ENCODE data around the gene CD79B. TPM values are rescaled to one million over a fixed set of nuclear protein-coding genes. Genes with fewer than 3 reads are reported as not detected.

The CD79B gene
- not detected in 2 replicates for total RNA-seq

GRCh38 chr17:63931981-63932561 lies at the start of gene CD79B:
TSS of gene CD79B (minus strand) at chr17:63932331. CDS start at chr17:63932261, 70 bp downstream.

GRCh38 chr17:63972796-63973195 lies 40.7 kb upstream of the CD79B start, which contains the start of gene SCN4A:
TSS of gene SCN4A (minus strand) at chr17:63972918. CDS start at chr17:63972841, 77 bp downstream.

GRCh38 chr17:63918789-63919305 lies 13.3 kb downstream of the CD79B start, which contains the start of gene GH1:
TSS of gene GH1 (minus strand) at chr17:63918839. CDS start at chr17:63918776, 63 bp downstream.

GRCh38 chr17:63911041-63911635 lies 21.0 kb downstream of the CD79B start, which contains the start of gene CSHL1:
TSS of gene CSHL1 (minus strand) at chr17:63911258. CDS start at chr17:63911196, 62 bp downstream.

GRCh38 chr17:63896524-63897354 lies 35.4 kb downstream of the CD79B start, which contains the start of gene CSH1:
TSS of gene CSH1 (minus strand) at chr17:63896574. CDS start at chr17:63896511, 63 bp downstream.

GRCh38 chr17:63881935-63882601 lies 50.1 kb downstream of the CD79B start, which contains the start of gene GH2:
TSS of gene GH2 (minus strand) at chr17:63881944. CDS start at chr17:63881801, 143 bp downstream.

Other genes starting within 250 kb of the CD79B start
- 39.3 and 61.0 TPM in 2 replicates for gene LIMD2, start 232.2 kb downstream of the CD79B start, total RNA-seq
- gene STRADA, start 190.5 kb downstream of the CD79B start, total RNA-seq: 18.2 and 28.7 TPM in 2 replicates
- 32.7 and 46.8 TPM in 2 replicates for gene CCDC47, start 158.7 kb downstream of the CD79B start, total RNA-seq
- gene DDX42, start 158.2 kb downstream of the CD79B start, total RNA-seq: 29.7 and 54.5 TPM in 2 replicates
- 52.6 and 65.1 TPM in 2 replicates for gene PSMC5, start 104.9 kb downstream of the CD79B start, total RNA-seq
- 44.9 and 70.6 TPM in 2 replicates for gene FTSJ3, start 104.7 kb downstream of the CD79B start, total RNA-seq
- 91.0 and 180 TPM in 2 replicates for gene SMARCD2, start 89.6 kb downstream of the CD79B start, total RNA-seq
- gene CSH2, start 58.7 kb downstream of the CD79B start, total RNA-seq: not detected in 2 replicates
- gene GH2, start 50.4 kb downstream of the CD79B start, total RNA-seq: not detected in 2 replicates
- gene CSH1, start 35.8 kb downstream of the CD79B start, total RNA-seq: not detected in 2 replicates
- gene CSHL1, start 21.1 kb downstream of the CD79B start, total RNA-seq: not detected in 2 replicates
- gene GH1, start 13.5 kb downstream of the CD79B start, total RNA-seq: not detected in 2 replicates
- 0.08 TPM in 1 of 2 replicates, not detected in the other for gene SCN4A, start 40.6 kb upstream of the CD79B start, total RNA-seq
- gene PRR29, start 66.0 kb upstream of the CD79B start, total RNA-seq: 0.08 and 0.52 TPM in 2 replicates
- 7.4 and 11.9 TPM in 2 replicates for gene ICAM2, start 88.3 kb upstream of the CD79B start, total RNA-seq
- 4.8 and 8.5 TPM in 2 replicates for gene ERN1, start 197.8 kb upstream of the CD79B start, total RNA-seq

Measured in epithelial cell of alveolus of lung (primary cell).